ENCODE measurements around the gene MRAP. TPM values are rescaled to one million over a fixed set of nuclear protein-coding genes. Genes with fewer than 3 reads are reported as not detected.

Gene MRAP
- total RNA-seq, 1 experiment from 2014 or later = not detected

DNA sequence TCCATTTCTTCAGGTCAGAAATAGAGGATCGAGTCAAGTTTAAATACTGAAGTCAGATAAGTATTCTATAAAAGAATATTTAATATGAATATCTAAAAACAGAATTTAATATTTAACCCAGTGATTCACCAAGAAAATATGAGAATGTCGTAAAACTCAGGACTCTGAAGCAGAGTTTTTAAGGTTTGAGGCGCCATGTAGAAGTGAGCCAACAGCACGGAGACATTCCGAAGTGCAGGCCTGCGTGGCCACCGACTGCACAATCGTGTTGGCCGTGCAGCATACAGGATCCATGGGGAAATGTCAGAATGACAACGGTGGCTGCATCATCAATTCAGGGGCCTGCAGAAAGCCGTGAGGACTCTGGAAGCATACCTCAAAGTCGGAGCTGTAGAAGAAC, 23.4 kb downstream of the MRAP start:
- no peak for DNase-seq (ENCODE audit: low read depth)

DNA sequence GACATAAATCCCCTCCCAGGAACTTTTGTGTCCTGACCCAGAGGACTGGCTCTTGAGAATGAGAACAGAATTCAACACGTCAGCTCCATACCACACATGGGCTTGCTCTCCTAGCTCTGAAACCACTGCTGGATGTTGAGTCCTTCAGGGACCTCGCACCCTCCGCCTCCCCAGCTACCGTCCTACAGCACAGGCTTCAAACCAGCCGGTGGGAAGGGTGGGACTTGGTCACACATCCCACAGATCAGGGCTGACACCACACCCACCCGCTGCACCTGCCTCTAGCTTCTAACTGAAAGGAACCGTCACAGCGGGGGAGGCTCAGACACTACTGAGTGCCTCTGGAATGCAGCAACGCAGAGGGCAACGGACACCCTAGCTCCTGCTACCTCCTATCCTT, 24.0 kb downstream of the MRAP start:
- no peak for DNase-seq (ENCODE audit: low read depth)

DNA sequence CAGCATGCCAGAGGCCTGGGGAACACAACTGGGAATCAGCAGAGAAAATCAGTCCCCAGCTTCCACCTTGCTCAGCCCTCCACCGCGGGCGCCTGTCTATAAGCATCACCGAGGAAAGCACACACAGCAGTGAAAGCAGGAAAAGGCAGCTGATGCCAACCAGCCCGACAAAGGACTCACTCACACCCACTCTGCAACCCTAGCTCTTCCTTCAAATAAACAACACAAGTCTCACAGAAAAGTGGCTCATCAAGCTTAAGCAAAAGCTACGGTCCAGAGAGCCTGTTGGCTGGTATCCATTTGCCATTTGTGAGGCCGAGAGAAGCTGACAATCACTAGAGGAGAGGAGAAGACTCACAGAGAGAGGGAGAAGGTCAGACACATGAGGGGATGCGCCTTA, 27.1 kb downstream of the MRAP start:
- DNase-seq (ENCODE audit: low read depth) = no peak

DNA sequence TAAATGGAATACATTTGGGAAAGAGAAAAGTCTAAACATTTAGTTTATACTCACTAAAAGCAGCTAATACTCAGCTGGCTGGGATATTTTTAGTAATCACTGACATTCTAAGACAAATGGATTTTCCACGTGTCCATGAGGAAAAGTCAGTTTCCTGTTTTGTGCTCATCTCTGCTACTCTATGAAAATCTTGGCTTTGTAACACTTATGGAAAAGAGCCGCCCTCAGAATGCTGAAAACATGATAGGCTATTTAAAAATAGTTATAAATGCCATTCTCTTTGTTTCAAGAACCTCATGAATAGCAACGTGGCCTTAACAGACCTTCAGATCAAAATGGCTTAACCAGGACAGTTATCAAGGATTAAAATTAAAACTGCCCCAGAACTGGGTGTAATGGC, 29.9 kb downstream of the MRAP start:
- DNase-seq (ENCODE audit: low read depth) = peak; percentile 36

DNA sequence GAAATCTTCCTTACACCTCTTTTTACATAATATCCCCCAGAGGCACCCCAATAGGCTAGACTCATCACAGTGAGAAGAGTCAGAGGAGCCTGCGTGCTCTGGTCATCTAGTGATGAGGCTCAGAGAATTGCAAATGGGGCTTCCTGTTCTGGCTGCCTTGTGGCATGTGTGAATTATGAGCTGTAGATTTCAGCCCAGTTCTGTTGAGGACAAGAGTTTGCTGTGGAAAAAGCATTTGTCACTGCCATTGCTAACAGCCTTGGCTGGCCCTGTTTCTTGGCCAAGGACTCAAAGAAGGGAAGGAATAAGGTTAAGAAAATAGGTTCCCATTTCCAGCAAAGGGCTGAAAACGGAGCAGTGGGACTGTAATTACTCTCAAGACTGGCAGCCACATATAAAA, 30.7 kb downstream of the MRAP start:
- peak; percentile 35 for DNase-seq (ENCODE audit: low read depth)

DNA sequence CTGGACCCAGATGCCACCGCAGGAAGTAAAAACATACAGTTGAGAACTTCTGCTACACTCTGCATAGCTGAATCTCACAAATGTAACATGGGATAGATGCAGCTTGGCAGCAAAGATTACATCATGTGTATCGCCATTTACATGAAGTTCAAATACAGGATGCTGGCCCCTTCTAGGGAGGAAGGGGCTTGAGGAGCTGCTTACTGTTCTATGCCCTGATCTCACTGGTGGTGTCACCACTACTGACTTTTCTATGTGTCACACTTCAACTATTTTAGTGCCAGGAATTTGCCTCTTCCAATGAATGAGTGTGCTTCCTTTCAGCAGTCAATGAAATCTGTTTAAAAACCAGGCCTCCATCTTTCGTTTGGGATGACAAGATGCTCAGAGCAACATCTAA, 31.1 kb downstream of the MRAP start:
- DNase-seq (ENCODE audit: low read depth) = peak; percentile 44

DNA sequence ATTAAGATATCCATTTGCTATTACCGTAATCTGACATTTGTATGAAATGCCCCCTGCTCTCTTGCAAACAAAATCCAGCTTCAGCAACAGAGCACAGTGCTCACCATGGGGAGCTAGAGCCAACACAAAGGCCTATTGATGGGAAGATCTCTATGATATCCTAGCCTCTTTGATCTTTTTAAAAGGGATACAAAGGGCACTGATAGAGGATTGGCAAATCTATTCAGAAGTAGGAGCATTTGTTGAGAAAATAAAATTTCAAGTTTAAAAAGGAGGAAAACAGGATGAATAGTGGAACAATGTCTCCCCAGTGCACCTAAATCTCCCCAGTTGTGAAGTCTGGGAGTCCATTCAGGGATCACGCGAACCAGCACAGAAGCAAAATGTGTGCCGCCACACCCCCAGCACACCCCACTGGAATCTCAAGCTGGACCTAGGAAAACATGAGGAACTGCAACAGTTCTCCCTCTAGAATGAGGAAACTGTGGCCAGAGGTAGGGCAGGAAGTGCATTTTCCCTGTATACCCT, 32.2 kb downstream of the MRAP start:
- DNase-seq (ENCODE audit: low read depth) = no peak

DNA sequence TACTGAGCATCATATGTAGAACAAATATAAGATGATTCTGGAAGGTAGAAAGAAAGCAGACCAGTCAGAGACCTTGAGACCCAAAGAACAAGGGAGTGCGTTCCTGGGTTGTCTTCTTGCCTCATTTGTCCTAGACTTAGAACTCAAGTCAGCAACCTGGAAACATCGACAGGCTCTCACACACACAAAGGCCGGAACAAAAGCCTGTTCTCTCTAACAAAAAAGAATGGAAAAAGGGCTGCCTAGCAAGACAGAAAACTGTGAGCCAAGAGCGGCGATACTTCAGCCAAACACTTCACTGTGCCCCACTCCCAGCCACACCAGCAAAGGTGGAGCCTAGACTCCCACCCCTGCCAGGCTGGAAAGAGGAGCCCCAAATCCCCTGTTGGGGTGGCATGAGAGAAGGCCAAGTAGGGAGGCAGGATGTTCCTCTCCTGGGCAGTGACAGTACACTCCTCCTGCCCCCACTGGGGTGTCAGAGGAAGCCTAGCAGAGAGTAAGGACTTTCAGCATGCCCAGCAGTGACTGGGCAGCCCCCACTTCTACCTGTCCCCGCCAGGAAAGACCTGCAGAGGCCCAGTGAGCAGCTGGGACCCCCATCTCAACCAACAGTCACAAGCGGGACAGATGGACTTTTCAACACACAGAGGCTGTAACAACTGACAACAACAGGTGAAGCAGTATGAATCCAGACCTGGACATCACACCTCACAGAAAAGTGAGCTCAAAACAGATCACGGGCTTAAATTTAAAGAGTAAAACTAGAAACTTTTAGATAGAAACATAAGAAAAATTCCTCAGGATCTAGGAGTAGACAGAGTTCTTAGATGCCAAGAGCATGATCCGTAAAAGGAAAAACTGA, 33.0 kb downstream of the MRAP start:
- no peak for DNase-seq (ENCODE audit: low read depth)

DNA sequence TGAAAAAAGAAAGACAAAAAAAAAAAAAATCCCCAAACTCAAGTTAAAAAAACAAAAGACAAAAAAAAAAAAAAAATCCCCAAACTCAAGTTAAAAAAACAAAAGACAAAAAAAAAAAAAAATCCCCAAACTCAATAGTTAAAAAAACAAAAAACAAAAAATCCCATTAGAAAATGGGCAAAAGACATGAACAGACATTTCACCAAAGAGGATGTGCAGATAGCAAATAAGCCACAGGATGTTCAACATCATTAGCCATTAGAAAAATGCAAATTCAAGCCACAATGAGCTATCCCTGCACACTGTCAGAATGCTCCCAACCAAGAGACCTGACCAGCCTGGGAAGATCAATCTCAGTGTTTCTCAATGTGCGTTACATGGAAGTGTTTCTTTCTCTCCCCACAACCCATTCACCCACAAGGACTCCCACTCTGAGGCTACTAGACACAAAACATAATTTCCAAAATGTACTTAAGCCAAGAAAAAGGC, 33.9 kb downstream of the MRAP start:
- DNase-seq (ENCODE audit: low read depth) = no peak

DNA sequence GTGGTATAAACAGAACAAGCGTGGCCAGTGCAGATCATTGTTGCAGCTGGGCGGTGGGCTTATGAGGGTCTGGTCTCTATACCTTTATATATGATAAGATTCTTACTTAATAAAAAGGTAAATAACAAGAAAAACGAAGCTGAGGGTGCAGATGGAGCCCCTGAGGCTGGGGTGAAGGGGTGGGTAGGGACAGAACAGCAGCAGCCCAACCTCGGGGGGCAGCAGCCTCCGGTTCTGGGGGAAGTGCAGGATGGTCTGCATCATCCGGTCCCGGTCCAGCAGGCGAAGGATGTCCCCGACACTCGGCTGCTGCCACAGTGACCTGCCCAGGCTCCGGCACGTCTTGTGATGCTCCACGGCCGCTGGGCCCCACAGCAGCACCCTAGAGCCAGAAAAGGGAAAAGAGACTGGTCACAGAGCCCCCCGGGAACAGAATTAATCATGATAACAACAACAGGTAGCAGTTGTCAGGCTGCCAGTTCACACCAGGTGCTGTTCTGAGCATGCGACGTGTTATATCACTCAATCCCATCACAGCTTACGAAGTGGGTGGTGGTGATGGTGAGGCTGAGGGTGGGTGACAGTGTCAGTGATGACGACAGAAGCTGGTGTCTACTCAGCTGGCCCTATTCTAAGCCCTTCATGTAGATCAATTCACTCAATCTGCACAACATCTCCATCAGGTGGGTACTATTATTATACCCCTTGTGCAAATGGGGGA, 35.5 kb downstream of the MRAP start:
- no peak for DNase-seq (ENCODE audit: low read depth)

DNA sequence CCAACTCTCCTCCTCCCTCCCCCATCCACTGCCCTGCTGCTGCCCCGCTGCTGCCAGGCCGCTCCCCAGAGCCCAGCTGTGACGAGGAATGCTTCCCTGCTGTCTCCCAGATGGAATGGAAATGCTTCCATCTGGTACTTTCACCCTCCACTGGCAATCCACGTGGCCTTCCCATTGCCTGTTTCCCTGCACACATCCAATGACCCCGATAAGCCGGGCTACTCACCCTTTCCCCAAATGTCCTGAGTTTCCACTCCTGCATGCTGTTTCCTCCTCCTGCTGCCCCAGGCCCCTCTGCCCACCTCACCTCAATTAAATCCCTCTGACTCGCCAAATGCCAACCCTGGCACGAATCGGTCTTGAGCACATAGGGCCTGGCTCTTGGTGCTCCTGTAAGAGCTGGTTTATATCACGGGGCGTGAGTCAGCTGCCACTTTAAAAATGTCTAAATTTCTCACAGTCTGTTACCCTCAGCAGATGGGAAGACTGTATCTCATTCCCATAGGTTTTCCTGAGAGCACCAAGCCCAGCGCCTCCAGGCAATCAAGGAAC, 36.4 kb downstream of the MRAP start:
- no peak for DNase-seq (ENCODE audit: low read depth)

DNA sequence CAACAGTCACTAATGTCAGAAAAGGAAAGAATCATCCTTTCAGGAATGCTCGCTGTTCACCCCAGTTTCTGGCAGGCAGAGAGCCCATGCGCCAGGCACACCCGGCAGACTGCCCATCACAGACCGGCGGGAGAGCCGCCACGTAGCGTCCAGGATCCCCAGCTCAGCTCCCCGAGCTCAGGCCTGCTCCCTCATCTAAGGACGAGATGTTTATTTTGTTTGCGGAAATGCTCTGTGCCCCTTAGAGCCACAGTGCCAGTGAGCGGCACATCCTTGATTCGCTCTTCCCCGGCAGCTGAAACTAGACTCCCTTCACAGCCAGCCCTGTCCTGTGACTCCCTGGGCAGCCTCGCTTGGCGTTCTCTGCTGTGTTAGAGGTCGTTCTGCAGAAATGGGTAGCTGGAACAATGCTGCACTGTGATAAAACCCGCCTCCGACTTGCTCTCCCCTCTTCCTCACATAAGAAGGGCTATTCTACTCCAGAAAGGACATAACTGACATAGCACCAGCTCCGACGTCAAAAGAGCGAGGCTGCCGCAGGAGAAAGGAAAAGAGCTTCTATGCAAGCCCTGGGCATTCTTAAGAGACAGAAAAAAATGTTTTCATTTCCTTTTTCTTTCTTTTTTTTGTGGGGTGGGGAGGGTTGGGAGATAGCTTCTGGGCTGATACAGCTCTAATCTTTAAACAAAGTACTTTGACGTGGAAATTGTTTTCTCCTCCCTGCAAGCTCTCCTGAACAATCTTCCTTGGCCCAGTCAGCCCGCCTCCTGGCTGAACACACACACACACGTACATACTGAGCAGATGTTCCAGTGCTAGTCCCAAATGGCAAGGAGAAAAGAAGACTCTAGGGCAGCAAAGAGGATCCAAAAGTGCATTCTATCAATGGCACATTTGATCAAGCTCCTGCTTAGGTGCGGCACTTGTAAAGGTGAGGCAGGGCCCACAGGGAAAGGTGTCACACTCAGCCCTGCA, 37.2 kb downstream of the MRAP start:
- DNase-seq (ENCODE audit: low read depth) = no peak

DNA sequence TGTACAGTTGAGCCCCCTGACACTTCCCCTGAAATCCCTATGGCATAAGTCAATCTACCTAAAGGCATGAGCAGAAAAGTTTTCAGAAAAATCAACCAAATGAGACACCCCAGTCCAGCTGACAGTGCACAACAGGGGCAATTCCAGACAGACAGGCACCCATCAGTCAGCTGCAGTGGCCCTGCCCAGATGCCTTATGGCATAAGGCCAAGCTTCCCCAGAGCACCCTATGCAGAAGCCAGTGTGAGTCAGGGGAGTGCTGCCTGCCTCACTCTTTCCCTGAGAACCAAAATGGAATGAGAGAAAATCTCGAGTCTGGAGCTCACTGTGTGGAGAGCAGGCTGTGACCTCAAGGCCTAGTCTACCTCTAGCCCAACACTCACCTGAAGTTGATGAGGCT, 38.1 kb downstream of the MRAP start:
- peak; percentile 42 for DNase-seq (ENCODE audit: low read depth)

DNA sequence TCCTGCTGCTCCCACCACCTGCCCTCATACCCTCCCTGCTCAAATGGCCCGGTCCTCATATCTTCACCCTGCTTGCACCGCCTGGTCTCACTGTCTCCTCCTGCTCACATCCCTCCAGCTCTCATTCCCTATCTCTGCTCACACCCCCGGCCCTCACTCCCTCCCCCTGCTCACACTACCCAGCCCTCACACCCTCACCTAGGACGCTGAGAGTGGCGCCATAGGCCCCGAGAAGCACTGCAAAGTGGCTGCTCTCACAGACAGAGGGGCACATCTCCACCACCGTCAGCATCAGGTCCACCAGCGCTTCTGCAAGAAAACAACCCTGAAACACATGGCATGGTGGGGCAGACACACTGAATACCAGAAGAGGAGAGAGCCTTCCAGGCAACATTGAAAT, 38.6 kb downstream of the MRAP start:
- no peak for DNase-seq (ENCODE audit: low read depth)

DNA sequence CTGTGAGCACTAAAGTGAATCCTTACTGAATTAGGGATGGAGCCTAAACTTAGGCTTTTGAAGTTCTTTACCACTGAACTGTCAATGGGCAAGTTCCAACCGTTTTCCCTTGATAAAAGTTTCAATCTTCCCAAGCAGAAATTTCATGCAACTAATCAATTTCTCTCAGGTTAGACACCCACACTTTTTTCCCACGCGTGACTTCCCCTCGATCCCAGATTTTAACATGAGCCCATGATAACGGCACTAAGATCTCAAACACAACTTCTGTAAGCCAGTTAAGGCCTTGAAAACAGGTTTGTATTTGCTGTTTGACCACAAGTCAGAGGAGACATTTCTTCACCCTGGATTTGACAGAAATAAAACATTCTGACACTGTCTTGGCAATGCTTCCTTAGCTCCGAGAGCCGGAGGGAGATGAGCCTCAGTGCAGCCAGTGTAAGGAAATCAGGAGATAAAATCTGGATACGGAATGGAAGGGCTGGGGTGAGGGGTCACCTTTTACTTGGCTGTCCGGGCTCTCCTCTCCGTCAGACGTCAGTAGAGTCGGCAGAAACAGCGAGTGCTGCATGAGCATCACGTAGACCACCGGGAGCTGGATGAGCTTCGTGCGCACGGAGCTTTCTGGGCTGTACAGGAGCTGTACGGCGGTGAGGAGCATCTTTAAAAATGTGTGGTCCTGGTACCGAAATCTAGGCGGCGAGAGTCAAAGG, 39.7 kb downstream of the MRAP start:
- no peak for DNase-seq (ENCODE audit: low read depth)

DNA sequence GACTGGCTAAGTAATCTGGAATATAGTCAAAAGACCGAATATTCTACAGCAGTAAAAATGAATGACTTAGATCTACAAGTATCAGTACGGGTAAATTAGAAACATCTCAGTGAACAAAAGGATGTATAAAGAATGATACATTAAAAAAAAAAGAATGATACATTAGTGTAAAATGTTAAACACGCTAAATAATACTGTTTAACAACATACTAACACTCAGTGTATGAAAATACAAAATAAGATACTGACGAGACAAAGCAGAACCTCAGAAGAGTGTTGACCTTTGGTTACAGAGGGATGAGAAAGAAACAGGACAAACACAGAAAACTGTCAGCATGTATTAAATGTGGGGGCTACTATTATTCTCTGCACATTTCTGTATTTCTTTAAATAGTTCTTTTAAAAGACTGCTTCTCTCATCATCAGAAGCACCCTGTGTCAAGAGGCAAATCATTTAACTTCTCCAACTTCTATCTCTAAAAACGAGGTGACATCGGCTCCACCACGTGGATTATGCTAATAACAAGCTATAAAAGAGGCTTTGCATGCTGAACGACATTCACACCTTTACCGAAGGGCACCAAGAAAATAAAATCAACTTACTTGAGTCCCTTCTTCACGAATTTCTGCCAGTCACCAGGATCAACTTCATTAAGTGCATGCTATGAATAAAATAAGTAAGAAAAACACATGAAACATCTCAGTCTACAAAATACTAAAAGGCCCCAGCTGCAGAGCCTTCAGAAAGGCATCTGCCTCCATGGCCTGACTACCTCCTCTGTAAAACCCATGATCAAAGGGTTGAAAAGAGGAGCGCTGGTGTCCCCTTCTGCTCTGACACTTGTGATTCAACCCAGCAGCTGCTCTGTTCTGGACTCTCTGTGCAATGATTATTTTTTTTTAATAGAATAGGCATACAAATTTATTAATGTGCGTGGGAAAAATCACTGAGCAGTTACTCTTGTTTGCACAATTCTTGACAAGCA, 42.5 kb downstream of the MRAP start:
- DNase-seq (ENCODE audit: low read depth) = no peak

DNA sequence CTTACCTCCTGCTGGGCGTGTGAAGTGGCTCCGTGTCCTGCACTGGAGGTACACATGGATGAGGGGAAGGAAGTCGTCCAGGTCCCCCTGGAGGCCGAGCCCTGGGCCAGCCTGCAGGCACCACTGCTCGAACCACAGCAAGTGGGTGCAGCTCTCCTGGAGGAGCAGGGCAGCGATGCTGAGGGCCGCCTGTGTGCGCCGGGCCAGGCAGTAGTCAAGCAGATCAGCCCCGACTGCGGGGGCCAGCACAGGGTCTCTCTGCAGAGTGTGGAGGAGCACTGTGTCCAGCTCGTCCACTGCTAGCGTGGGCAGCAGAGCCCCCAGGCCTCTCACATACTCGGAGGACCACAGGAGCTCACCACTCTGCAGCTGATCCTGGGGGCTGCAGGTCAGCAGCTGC, 48.3 kb downstream of the MRAP start:
- no peak for DNase-seq (ENCODE audit: low read depth)

DNA sequence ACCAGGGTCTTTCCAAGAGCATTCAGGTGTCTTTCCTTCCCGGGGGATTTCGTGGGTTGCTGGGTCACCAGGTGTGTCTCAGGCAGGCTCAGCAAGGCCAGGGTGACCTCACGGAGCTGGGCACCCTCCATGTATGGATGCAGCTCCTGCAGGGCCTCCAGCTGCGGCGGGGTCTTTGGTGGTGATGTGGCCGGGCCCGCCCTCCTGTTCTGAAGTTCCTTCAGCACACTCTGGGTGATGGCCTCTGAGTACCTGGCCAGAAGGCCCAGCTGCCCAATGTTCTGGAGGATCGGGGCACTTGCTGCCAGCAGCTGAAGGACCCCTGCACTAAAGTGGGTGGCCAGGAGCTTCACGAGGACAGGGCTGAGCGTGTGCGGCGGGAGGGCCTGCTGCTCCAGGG, 48.7 kb downstream of the MRAP start:
- DNase-seq (ENCODE audit: low read depth) = no peak

DNA sequence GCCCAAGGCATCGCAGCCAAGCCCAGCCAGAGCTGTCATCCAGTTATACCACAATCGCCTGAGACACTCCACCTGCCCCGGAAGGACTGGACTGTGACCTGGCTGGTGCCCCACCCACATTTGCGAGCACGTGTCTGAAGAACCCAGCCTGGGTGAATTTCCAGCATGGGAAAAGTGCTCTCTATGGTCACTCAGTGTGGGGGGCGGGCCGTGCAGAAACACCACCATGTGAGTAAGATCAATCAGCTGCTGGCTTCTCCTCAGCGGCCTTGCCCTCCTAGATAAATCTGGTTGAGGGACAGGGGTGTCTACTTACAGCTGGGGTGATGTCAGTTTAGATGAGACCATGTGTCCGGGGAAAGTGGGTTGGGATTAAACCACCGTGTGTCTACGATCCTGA, 49.3 kb downstream of the MRAP start:
- DNase-seq (ENCODE audit: low read depth) = no peak
